Stimulated activated CD8-positive, alpha-beta memory T cell treated with anti-CD3 and anti-CD28 coated beads, Interleukin-4, amount 100 ng/mL, for 4 hours (primary cell): ENCODE results near the gene RGSL1.
A peak's percentile ranks its signal among the peaks of the same experiment; 100 is the strongest.

Source experiments
- DNase-seq, 2 donors: peaks; one replicate each; pipeline ENCODE4 v3.0.0-alpha.2; 2020; ENCODE audit warnings: low read depth in 2 of 2, low spot score in 1 of 2

Gene RGSL1

GRCh38 chr1:182587666-182588499 is 137.9 kb downstream of the RGSL1 start:
- DNase-seq: no peak

- DNase-seq: no peak
Measured at GRCh38 chr1:182588500-182589396, 138.8 kb downstream of the RGSL1 start, which contains the start of gene RNASEL. TSS of gene RNASEL (minus strand) at chr1:182589256. CDS start at chr1:182586806, 2,450 bp downstream.

- DNase-seq: no peak
Measured at GRCh38 chr1:182589520-182589919, 139.6 kb downstream of the RGSL1 start.

- no peak for DNase-seq
Measured at GRCh38 chr1:182589931-182590330, 140.0 kb downstream of the RGSL1 start.

- peak in 1 of 2 donors; percentile 56 for DNase-seq
Measured at GRCh38 chr1:182595641-182596240, 145.8 kb downstream of the RGSL1 start.

- no peak for DNase-seq
Measured at GRCh38 chr1:182596934-182597333, 147.0 kb downstream of the RGSL1 start.

GRCh38 chr1:182598296-182598695 is 148.3 kb downstream of the RGSL1 start:
- DNase-seq: no peak

- DNase-seq: no peak
Measured at GRCh38 chr1:182599339-182599738, 149.4 kb downstream of the RGSL1 start.

- no peak for DNase-seq
Measured at GRCh38 chr1:182600036-182600713, 150.2 kb downstream of the RGSL1 start.

GRCh38 chr1:182600745-182601415 is 150.9 kb downstream of the RGSL1 start:
- no peak for DNase-seq

- no peak for DNase-seq
Measured at GRCh38 chr1:182601416-182601786, 151.5 kb downstream of the RGSL1 start.

- no peak for DNase-seq
Measured at GRCh38 chr1:182601913-182602312, 152.0 kb downstream of the RGSL1 start.

GRCh38 chr1:182602935-182603645 is 153.1 kb downstream of the RGSL1 start:
- no peak for DNase-seq

GRCh38 chr1:182603646-182604174 is 153.8 kb downstream of the RGSL1 start:
- no peak for DNase-seq

- peak; percentile 70 to 85 for DNase-seq
Measured at GRCh38 chr1:182604175-182605164, 154.5 kb downstream of the RGSL1 start, which contains the start of gene RGS16. TSS of gene RGS16 (minus strand) at chr1:182604389. CDS start at chr1:182604259, 130 bp downstream.

GRCh38 chr1:182607566-182607965 is 157.6 kb downstream of the RGSL1 start:
- DNase-seq: no peak

- no peak for DNase-seq
Measured at GRCh38 chr1:182608236-182608635, 158.3 kb downstream of the RGSL1 start.
